Sigmoid colon (tissue), 4 donors: Measurements from ENCODE around the gene PCBP3.

Experiments
- CTCF ChIP-seq, 4 experiments: fragments of 450-650 bp in 3 of 4; fragments of 200-600 bp in 1 of 4; IDR thresholded peaks; one replicate each; pipeline ENCODE4 v1.5.1; 2016 to 2019; ENCODE audit warnings: antibody characterized with exemption in 4 of 4, mild to moderate bottlenecking in 3 of 4, moderate library complexity in 2 of 4
- EP300 ChIP-seq, 4 donors: sonication (generic); formaldehyde crosslinking; IDR thresholded peaks; one replicate each; pipeline ENCODE4 v1.6.1; 2017; ENCODE audit warnings: antibody characterized with exemption in 4 of 4
- POLR2A ChIP-seq, 2 donors: fragments of 450-650 bp; IDR thresholded peaks; one replicate each; pipeline ENCODE4 v1.6.1; 2016; ENCODE audit warnings: antibody characterized with exemption in 2 of 2, mild to moderate bottlenecking in 2 of 2, moderate library complexity in 2 of 2
- POLR2AphosphoS5 ChIP-seq, 4 donors: sonication (generic); formaldehyde crosslinking; IDR thresholded peaks; one replicate each; pipeline ENCODE4 v1.6.1; 2017; ENCODE audit warnings: antibody characterized with exemption in 4 of 4

GRCh38 chr21:45769294-45769693, 125.8 kb downstream of the PCBP3 start:
- TF ChIP-seq CTCF (IDR thresholded peaks at IDR 0.05), result no peak
- TF ChIP-seq POLR2A (IDR thresholded peaks at IDR 0.05), result no peak
- TF ChIP-seq POLR2AphosphoS5 (IDR thresholded peaks at IDR 0.05), result no peak
- no peak for TF ChIP-seq EP300 (IDR thresholded peaks at IDR 0.05)
